Measurements from ENCODE around the gene POU4F2. TPM values are rescaled to one million over a fixed set of nuclear protein-coding genes. Genes with fewer than 3 reads are reported as not detected.

The POU4F2 gene
- polyA plus RNA-seq, 3 donors, result not detected

DNA sequence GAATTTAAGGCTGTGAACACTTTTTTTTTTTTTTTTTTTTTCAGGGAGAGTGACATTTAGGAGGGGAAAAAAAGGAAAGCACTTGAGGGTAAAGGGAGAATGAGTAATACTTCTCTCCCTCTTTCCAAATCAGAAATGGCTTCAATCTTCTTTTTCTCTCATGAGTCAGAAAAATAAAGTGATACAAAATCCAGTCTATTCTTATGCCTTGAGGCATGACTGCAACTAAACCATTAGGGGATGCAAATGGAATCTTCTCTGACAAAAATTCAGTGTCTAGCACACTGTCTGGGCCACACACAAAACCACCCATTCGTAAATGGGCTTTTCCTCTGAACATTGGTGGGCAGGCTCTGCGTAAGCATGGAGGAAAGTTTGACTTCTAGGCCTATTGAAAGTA is 46.7 kb upstream of the POU4F2 start:
- peaks cover 3 to 4% of the 10 kb centered on the region in 2 donors for H3K4me1 ChIP-seq (ENCODE audit: control insufficient read depth in 1 of 2, insufficient read depth in 2 of 2, low read length in 2 of 2)
- no peak overlapping the region for H3K4me2 ChIP-seq (replicated peaks; ENCODE audit: extremely low read depth, low read length, poor library complexity, severe bottlenecking)
- H3K4me3 ChIP-seq (replicated peaks in 1 of 3; ENCODE audit: low read depth in 2 of 3, low read length in 3 of 3), result no peak overlapping the region
- Mint-ChIP-seq H3K27ac (no peak overlapping the region), H3K9me3 (peaks cover 4 to 14% (median 7%) of the 10 kb centered on the region in 7 donors), H3K27me3 (ENCODE audit: low read depth in 3 of 3) (peaks cover 0 to 2% (median 0%) of the 10 kb centered on the region in 3 donors), H3K4me3 (no peak overlapping the region), H3K4me1 (peaks cover 4% of the 10 kb centered on the region), H3K36me3 (no peaks in the 10 kb centered on the region)
- no peak overlapping the region for H2AFZ ChIP-seq (ENCODE audit: insufficient read depth, low read depth, low read length, poor library complexity, severe bottlenecking)
- peaks cover 0 to 4% of the 10 kb centered on the region in 2 donors for H3K9me3 ChIP-seq (replicated peaks in 1 of 2; ENCODE audit: control insufficient read depth in 1 of 2, insufficient read depth in 1 of 2, low read length in 2 of 2)
- WGBS (ENCODE audit: insufficient coverage), result no CpG with 5 or more reads among the region's 2 CpGs
- H3K27ac ChIP-seq (ENCODE audit: low read depth in 1 of 2, low read length in 2 of 2), result no peak overlapping the region
- no peaks in the 10 kb centered on the region for H3K36me3 ChIP-seq (replicated peaks in 1 of 2; ENCODE audit: control insufficient read depth in 1 of 2, insufficient read depth in 2 of 2, low read length in 2 of 2)
- intact Hi-C loops (cut with micrococcal nuclease), result no loop called here
- H3K27me3 ChIP-seq (ENCODE audit: control insufficient read depth in 2 of 2, insufficient read depth in 2 of 2, low read length in 2 of 2), result no peaks in the 10 kb centered on the region
- DNase-seq, result no peak
- H3K9ac ChIP-seq (ENCODE audit: insufficient read depth, low read length, poor library complexity, severe bottlenecking), result no peak overlapping the region
- no peaks in the 10 kb centered on the region for H4K20me1 ChIP-seq (ENCODE audit: insufficient read depth, low read length)
- H3K79me2 ChIP-seq (ENCODE audit: insufficient read depth, low read length), result no peaks in the 10 kb centered on the region
- TF ChIP-seq, protein P1, sequence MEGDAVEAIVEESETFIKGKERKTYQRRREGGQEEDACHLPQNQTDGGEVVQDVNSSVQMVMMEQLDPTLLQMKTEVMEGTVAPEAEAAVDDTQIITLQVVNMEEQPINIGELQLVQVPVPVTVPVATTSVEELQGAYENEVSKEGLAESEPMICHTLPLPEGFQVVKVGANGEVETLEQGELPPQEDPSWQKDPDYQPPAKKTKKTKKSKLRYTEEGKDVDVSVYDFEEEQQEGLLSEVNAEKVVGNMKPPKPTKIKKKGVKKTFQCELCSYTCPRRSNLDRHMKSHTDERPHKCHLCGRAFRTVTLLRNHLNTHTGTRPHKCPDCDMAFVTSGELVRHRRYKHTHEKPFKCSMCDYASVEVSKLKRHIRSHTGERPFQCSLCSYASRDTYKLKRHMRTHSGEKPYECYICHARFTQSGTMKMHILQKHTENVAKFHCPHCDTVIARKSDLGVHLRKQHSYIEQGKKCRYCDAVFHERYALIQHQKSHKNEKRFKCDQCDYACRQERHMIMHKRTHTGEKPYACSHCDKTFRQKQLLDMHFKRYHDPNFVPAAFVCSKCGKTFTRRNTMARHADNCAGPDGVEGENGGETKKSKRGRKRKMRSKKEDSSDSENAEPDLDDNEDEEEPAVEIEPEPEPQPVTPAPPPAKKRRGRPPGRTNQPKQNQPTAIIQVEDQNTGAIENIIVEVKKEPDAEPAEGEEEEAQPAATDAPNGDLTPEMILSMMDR (IDR thresholded peaks at IDR 0.05), result no peak

DNA sequence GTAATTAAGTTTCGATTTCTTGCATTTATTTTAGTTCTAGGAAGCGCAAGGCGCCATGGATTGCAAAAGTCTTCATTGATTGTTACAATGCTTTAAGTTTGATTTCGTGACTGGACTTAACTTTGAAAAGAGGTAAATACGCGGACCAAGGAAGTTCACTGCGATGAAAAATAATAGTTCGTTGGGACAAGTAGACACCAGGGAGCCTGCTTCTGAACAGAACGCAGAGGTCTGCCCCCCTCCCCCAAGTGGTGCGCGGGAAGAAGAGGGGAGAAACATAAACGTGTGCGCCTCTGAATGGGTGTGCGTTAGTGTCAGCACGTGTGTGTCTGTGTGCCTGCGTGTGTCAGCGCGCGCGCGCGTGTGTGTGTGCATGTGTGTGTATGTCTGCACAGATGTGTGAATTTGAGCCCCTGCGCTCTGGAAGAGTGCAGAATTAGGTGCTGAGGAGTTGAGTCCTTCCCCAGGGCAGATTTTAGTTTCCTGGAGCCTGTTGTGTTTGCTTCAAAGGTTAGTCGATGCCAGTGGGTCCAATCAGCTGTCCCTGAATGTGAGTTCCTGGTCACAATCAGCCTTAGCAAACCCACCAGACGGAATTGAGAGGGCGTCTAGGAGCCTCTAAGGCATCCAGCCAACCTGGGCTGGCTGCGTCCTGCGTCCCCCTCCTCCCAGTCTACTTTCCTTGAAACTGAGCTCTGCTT is 5.8 kb upstream of the POU4F2 start:
- no peak overlapping the region for H2AFZ ChIP-seq (ENCODE audit: insufficient read depth, low read depth, low read length, poor library complexity, severe bottlenecking)
- no peak overlapping the region for H3K4me2 ChIP-seq (replicated peaks; ENCODE audit: extremely low read depth, low read length, poor library complexity, severe bottlenecking)
- no peak for DNase-seq
- peak overlapping the region in 1 of 2 donors; percentile 65 for H3K4me3 Mint-ChIP-seq
- H3K4me1 ChIP-seq (ENCODE audit: control insufficient read depth in 1 of 2, insufficient read depth in 2 of 2, low read length in 2 of 2), result no peaks in the 10 kb centered on the region
- TF ChIP-seq, protein P1 (IDR thresholded peaks at IDR 0.05), result no peak
- no peaks in the 10 kb centered on the region for H4K20me1 ChIP-seq (ENCODE audit: insufficient read depth, low read length)
- 10% methylated on average over 15 of the region's 28 CpGs for WGBS (ENCODE audit: insufficient coverage)
- intact Hi-C loops (cut with micrococcal nuclease), result no loop called here
- H3K79me2 ChIP-seq (ENCODE audit: insufficient read depth, low read length), result no peaks in the 10 kb centered on the region
- no peak overlapping the region for H3K4me3 ChIP-seq (replicated peaks in 1 of 3; ENCODE audit: low read depth in 2 of 3, low read length in 3 of 3)
- H3K9me3 Mint-ChIP-seq, result peaks cover 0 to 21% (median 10%) of the 10 kb centered on the region in 7 donors
- no peak overlapping the region for H3K27ac Mint-ChIP-seq
- peaks cover 59 to 70% (median 65%) of the 10 kb centered on the region in 3 donors for H3K27me3 Mint-ChIP-seq (ENCODE audit: low read depth in 3 of 3)
- peaks cover 64 to 68% of the 10 kb centered on the region in 2 donors for H3K27me3 ChIP-seq (ENCODE audit: control insufficient read depth in 2 of 2, insufficient read depth in 2 of 2, low read length in 2 of 2)
- peaks cover 4 to 33% of the 10 kb centered on the region in 2 donors for H3K9me3 ChIP-seq (replicated peaks in 1 of 2; ENCODE audit: control insufficient read depth in 1 of 2, insufficient read depth in 1 of 2, low read length in 2 of 2)
- H3K36me3 Mint-ChIP-seq, result peaks cover 0 to 4% of the 10 kb centered on the region in 2 donors
- no peak overlapping the region for H3K9ac ChIP-seq (ENCODE audit: insufficient read depth, low read length, poor library complexity, severe bottlenecking)
- no peak overlapping the region for H3K27ac ChIP-seq (ENCODE audit: low read depth in 1 of 2, low read length in 2 of 2)
- H3K36me3 ChIP-seq (replicated peaks in 1 of 2; ENCODE audit: control insufficient read depth in 1 of 2, insufficient read depth in 2 of 2, low read length in 2 of 2), result no peaks in the 10 kb centered on the region
- no peaks in the 10 kb centered on the region for H3K4me1 Mint-ChIP-seq
